Activated CD4-positive, alpha-beta T cell treated with anti-CD3 and anti-CD28 coated beads, Interleukin-2, amount 50 U/mL, for 48 hours (primary cell): ENCODE measurements around the gene KRTAP19-1.

Experiments used
- DNase-seq, 2 experiments: peaks; one replicate each; pipeline ENCODE4 v3.0.0-alpha.2; 2020

Gene KRTAP19-1

DNA sequence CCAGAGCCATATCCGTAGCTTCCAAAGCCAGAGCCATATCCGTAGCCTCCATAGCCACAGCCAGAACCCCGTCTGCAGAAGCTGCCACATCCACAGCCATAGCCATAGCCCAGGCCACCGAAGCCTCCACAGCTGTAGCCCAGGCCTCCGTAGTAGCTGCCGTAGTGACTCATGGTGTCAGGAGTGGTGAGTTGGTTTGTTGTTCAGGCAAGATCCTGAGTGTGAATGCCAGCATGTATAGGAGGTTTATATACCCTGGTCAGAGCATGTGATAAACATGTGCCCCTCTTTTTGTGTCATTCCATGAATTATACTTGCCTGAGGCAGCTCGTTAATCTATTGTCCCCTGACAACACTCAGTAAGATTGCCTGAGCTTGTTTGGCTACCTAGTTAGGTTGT lies at the start of gene KRTAP19-1:
KRTAP19-1 (minus strand) TSS at position 223 of the 400 bp plus-strand sequence; CDS start at position 173, 50 bp downstream.
- DNase-seq: no peak

DNA sequence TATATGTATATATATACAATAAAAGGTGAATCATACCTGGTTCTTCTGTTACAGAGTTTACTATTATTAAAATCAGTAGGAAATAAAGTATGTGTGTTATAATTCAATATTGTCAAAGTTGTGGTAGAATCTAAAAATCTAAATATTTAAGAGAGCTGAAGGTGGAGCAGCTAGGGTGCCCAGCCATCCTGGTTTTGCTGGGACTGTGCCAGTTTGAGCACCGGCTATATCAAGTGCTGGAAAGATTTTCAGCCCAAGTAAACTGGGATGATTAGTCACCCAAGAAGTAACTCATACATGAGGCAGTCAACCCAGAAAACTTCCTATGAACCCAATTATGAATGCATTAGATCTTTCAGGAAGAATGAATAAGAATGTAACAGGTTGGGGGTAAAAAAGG lies 38.7 kb upstream of the KRTAP19-1 start:
- no peak for DNase-seq

DNA sequence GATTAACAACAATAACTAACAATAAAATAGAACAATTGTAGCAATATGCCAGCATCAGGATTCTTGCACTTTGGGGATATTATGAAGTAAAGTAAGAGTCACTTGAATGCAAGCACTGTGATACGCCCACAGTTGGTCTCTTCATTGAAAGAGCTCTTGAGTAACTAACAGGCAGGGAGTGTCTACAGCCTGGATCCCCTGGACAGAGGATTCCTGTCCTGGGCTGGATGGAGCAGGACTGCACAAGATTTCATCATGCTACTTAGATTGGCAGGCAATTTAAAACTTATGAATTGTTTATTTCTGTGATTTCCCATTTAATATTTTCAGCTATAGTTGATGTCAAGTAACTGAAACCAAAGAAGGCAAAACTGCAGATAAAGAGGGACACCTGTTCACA lies 35.5 kb upstream of the KRTAP19-1 start:
- no peak for DNase-seq

DNA sequence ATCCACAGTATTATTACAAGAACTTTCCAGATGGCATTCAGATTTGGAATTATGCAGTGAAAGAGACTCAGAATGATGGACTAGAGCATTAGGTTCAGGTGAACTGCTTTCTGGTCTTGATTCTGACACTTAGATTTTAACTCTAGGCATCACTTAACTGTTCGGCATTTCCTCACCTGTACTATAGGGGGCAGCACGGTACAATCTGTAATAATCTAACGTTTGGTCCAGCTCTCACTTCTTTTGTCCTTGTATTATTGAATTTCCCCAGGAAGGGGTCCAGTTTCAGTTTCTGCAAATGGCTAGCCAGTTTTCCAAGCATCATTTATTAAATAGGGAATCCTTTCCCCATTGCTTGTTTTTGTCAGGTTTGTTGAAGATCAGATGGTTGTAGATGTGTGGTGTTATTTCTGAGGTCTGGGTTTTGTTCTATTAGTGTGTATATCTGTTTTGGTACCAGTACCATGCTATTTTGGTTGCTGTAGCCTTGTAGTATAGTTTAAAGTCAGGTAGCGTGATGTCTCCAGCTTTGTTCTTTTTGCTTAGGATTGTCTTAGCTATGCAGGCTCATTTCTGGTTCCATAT lies 25.5 kb upstream of the KRTAP19-1 start:
- peak in 1 of 2 experiments; percentile 3 for DNase-seq

DNA sequence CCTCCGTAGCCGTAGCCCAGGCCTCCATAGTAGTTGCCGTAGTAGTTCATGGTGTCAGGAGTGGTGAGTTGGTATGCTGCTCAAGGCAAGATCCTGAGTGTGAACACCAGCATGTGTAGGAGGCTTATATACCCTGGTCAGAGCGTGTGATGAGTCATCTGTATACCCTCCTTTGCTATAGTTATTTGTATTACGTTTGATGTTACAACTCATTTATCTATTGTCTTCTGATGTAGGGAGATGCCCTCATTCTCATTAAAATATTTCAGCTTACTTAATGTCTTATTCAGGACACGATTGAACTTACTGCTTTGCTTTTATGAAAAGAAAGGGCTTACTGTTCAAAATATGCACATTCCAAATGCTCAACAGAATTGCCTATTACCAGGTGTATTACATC lies 21.9 kb upstream of the KRTAP19-1 start, which contains the start of gene KRTAP19-5:
KRTAP19-5 (minus strand) TSS at position 101 of the 400 bp plus-strand sequence; CDS start at position 50, 51 bp downstream.
- no peak for DNase-seq

GRCh38 chr21:30497065-30497464 lies 16.9 kb upstream of the KRTAP19-1 start, which contains the start of gene KRTAP19-4:
Gene KRTAP19-4 (minus strand): TSS chr21:30497165. CDS start chr21:30497110, 55 bp downstream.
- no peak for DNase-seq

GRCh38 chr21:30491963-30492428 lies 11.8 kb upstream of the KRTAP19-1 start, which contains the start of gene KRTAP19-3:
Gene KRTAP19-3 (minus strand): TSS chr21:30492013. CDS start chr21:30491957, 56 bp downstream.
- DNase-seq: no peak

DNA sequence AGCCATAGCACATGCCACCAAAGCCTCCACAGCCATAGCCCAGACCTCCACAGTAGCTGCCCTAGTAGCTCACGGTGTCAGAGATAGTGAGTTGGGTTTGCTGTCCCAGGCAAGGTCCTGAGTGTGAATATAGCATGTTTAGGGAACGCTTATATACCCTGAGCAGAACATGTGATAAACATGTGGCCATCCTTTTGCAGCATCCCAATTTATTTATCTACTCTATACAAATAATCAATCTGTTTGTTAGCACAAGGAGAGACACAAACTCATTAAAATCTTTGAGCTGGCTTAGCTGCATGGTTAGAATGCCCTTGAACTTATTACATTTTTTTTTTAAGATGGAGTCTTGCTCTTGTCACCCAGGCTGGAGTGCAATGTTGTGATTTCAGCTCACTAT lies 7.2 kb upstream of the KRTAP19-1 start, which contains the start of gene KRTAP19-2:
KRTAP19-2 (minus strand) TSS at position 101 of the 400 bp plus-strand sequence; CDS start at position 13, 88 bp downstream.
- DNase-seq: no peak

DNA sequence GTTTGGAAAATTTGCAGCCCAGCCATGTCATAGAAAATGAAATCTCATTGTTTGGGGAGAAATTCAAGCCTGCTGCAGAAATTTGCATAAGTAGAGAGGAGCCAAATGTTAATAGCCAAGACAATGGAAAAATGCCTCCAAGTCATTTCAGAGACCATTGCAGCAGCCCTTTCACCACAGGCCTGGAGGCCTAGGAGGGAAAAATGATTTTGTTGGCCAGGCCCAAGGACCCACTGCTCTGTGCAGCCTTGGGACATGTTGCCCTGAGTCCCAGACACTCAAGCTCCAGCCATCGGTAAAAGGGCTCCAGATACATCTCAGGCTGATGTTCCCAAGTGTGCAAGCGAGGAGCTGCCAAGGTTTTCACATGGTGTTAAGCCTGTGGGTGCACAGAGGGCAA lies 6.0 kb upstream of the KRTAP19-1 start:
- no peak for DNase-seq

GRCh38 chr21:30482130-30482529 lies 2.0 kb upstream of the KRTAP19-1 start:
- DNase-seq: no peak

DNA sequence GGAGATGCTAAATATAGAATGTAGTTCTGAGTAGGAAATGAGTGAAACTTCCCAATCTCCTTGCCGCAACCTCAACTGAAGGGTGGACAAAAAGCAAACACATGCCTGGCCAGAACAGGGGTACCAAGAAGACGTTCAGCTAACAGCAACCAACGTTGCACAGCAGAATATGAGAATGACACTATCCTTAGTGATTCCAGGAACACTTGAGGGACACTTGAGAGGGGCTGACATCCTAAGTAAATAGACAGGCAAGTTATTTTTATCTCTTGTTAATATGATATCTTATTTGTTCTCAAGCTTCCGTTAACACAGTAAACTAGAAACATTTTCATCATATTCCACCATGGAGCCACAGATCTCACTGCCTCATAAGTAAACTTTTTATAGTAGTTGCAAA lies 908 bp downstream of the KRTAP19-1 start:
- no peak for DNase-seq

DNA sequence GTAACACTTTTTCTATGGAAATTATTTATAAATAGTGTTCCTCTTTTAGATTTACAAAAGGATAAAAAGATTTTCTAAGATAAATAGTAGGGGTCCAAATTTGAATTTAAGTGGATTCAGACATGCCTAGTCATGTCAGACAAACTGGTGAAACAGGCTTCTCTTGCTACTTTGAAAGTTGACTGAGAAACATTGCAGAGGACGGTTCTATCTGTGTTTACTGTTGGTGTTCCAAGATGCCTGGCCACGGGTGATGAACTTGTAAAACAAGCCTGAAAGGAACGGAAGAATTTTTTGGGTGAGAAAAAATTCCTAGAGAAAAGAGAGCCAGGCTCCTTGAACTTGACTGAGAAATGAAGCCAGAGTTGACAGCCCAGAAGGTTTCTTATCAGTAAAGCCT lies 2.2 kb downstream of the KRTAP19-1 start:
- no peak for DNase-seq

DNA sequence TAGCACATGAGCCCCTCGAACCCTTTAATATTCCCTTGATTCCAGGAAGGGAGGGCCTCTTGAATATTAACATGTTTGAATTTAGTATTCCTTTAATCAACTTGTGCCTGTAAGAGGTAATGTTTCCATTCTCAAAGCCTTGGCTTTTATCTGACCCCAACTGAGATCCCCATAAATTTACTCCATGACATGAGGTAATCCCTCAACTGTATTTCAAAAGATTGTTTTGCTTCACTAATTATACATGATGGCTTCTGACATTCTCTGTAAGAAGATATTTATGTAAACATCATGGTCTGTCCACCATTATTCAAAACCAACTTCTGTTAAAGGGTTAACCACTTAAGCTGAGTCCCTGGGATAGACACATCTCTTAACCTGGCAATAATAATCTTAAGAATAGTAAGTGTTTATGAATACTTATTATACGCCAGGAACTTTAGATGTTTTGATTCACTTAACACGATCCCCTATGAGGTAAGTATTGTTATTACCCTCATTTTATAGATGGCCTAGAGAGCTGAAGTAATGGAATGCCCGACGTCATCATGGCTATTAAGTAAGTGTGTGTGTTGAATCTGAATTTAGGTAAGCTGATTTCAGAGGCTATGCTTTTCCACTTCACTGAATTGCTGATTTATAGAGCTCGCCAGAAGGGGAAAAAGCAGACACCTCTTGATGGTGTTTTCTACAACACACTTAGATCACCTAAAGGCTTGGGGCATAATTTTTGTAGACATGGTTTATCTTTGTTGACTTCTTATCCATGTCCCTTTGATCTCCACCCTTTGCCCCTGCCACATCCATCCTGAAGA lies 11.1 kb downstream of the KRTAP19-1 start:
- DNase-seq: no peak

DNA sequence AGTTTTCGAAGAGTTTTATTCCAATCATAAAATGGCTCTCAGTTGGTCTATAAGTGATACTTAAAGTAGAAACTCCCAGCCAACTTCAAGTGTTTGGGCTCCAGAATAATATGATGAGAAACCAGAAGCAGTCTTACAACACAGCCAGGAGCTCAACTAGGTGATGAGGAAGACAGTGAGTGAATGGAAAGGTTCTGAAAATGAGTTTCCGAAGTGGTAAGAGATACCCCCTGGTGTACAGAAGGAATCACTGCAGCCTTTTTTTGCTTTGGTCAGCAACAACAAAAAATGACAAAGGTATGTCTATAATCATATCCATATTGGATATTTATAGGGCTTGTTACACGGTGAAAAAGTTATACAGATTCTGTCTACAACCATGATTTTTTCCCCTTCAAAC lies 16.5 kb downstream of the KRTAP19-1 start:
- DNase-seq: no peak

DNA sequence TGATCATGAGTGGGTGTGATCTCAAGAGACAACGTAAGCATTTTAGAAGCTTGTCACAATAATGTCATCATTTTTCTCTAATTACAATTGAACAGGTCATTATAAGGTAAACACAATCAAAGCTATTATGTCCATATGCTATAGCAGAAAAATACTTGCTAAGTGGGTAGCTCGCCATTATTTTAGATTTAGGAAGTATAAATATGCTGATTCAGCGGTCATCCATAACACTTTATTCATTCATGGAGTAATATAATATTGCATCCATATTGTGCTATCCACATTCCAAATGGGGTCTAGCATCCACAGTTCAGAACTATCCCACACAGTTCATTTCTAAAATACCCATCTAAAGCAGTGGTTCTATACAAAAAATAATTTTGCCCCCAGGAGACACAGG lies 31.7 kb downstream of the KRTAP19-1 start:
- DNase-seq: no peak

DNA sequence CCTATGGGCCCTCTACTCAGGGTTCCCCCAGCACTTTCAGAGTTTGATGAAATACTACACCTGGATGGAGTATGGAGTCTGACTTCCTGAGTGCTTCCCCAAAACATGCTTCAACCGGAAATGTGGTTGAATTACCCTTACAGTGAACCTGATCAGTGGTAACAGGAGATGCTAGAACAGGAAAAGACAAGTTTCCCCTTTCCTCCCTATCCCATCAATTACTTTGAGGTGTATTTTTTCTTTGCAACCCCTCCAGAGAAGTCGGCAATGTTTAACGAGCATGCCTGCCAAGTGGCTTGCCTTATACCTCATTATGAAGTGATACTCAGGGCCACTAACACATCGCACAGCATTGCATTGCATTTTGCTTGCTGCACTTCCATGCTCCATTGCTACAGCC lies 33.1 kb downstream of the KRTAP19-1 start:
- no peak for DNase-seq

GRCh38 chr21:30444204-30444603 lies 36.0 kb downstream of the KRTAP19-1 start:
- no peak for DNase-seq

- no peak for DNase-seq
Observed at GRCh38 chr21:30443226-30443625, 36.9 kb downstream of the KRTAP19-1 start.

DNA sequence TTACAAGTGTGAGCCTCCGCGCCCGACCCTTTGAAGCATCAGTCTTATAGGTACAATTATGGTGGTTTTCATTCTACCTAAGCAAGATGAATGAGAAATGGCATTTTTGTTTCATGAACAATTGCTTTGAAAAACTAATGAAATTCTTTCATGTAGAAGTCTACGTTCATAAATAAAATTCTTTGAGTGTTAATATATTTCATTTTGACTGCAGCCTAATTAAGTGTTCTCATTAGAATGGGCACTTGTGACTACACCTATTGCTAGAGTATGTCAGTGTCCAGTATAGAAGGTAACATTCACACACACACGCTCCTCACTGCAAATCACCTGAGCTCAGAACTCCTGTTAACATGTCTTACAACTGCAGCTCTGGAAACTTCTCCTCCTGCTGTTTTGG lies 40.2 kb downstream of the KRTAP19-1 start, which contains the start of gene KRTAP15-1:
KRTAP15-1 (plus strand) TSS at position 301 of the 400 bp plus-strand sequence; CDS start at position 354, 53 bp downstream.
- DNase-seq: no peak

DNA sequence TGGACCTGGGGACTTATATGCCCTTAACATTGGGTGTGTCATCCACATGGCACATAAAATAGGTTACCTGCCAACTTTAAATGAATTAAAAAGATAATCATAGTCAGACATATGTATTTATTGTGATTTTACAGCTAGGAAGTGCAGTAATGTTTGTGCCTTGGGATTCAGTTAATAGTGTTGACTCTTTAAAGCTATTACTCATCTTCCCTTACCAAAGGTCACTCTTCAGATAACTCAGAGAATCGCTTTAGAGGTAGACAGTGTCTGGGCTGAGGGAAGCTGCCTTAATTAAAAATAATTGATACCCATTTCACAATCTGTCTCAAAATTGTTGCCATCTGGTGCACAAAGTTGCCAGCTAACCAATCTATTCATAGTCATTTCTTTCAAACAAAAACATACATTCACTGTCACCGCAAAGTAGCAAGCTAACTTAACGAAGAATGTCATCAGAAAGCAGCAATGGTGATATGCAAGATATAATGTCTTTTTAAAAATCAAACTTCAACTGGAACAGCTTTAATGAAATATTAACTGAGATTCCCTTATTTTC lies 43.1 kb downstream of the KRTAP19-1 start:
- DNase-seq: no peak

DNA sequence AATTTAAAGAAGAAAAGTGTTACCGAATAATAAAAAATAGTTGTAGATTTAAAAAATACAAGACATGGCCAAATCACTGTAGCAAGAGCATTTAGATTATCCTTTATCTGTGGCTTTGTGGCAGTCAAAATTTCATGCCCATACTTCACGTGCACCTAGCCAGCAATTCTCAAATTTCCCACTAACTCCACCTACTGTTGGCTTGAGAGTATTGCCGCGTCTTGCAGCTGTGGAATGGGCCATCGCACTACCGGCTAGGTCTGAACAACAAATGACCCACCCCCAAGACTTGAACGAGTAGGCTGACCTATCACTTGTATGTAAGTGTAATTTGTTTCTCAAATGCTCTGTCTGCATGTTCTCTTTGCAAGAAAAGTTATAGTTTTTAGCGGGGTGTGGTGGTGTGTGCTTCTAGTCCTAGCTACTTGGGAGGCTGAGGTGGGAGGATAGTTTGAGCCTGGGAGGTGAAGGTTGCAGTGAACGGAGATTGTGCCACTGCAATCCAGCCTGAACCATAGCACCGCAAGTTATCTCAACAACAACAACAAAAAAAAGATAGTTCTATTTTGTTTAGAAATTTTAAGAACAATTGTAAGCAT lies 46.0 kb downstream of the KRTAP19-1 start:
- DNase-seq: peak; percentile 19 to 20

DNA sequence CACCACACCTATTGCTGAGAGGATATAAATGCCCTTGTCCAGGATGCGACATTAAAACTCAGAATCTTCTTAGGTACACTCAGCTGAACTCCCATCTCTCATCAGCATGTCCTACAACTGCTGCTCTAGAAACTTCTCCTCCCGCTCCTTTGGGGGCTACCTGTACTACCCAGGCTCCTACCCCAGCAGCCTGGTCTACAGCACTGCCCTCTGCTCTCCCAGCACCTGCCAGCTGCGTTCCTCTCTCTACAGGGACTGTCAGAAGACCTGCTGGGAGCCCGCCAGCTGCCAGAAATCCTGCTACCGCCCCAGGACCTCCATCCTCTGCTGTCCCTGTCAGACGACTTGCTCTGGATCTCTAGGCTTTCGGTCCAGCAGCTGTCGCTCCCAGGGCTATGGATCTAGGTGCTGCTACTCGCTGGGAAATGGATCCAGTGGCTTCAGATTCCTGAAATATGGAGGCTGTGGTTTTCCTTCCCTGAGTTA lies 50.0 kb downstream of the KRTAP19-1 start, which contains the start of gene KRTAP13-4:
KRTAP13-4 (plus strand) TSS at position 51 of the 486 bp plus-strand sequence; CDS start at position 107, 56 bp downstream.
- no peak for DNase-seq
